Measurements from ENCODE around the gene BNIP3. TPM values are rescaled to one million over a fixed set of nuclear protein-coding genes. Genes with fewer than 3 reads are reported as not detected.

Gene BNIP3
- total RNA-seq, 1 experiment from 2014 or later = 57.1 TPM

DNA sequence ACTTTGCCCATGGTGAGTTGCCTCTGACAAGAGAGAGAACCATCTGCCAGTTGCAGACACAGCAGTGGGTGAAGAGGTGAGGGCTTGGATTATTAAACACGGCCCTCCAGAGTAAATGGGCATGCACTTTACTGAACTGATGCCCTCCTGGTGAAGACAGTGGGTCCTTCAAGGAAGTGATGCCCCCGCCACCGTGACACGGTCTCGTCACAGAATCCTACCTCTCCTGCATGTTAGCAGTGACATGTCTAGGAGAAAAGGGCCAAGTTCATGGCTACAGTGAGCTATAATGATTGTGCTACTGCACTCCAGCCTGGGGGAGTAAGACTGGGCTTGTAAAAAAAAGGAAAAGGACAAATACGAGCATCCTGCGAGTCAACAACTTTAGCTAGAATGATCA, 2.4 kb downstream of the BNIP3 start:
- Histone ChIP-seq H3K27ac (ENCODE audit: insufficient read length, low read depth, low read length) (no peak overlapping the region), H2BK15ac (ENCODE audit: low read depth, low read length) (no peak overlapping the region), H3K18ac (ENCODE audit: insufficient read length, low read depth, low read length) (no peak overlapping the region), H3K56ac (ENCODE audit: insufficient read length, low read depth, low read length) (no peak overlapping the region), H3K23ac (ENCODE audit: insufficient read length, low read depth, low read length) (no peak overlapping the region), H3K9ac (ENCODE audit: extremely low read depth, insufficient read length, low read length) (no peak overlapping the region), H3K27me3 (ENCODE audit: insufficient read depth, low read length) (peaks cover 9% of the 10 kb centered on the region; the same call in 1 of the 2 replicates), H2BK12ac (ENCODE audit: insufficient read length, low read depth, low read length) (no peak overlapping the region), H2BK20ac (ENCODE audit: low read depth, low read length, poor library complexity, severe bottlenecking) (no peak overlapping the region), H3T11ph (ENCODE audit: low read length) (no peak overlapping the region), H3K23me2 (ENCODE audit: insufficient read length, low read depth, low read length, poor library complexity, severe bottlenecking) (peaks cover 11% of the 10 kb centered on the region), H3K4ac (ENCODE audit: low read depth, low read length) (no peak overlapping the region), H2BK5ac (ENCODE audit: insufficient read length, low read length) (no peak overlapping the region), H3K79me1 (ENCODE audit: insufficient read depth, low read depth, low read length, poor library complexity, severe bottlenecking) (peaks cover 4% of the 10 kb centered on the region), H4K8ac (replicated peaks; ENCODE audit: insufficient read length, low read depth, low read length) (no peak overlapping the region), H3K9me3 (ENCODE audit: control insufficient read depth, low read depth, low read length) (no peaks in the 10 kb centered on the region), H4K20me1 (ENCODE audit: control insufficient read depth, insufficient read depth, insufficient read length) (no peaks in the 10 kb centered on the region), H3K14ac (ENCODE audit: insufficient read depth, low read length) (no peak overlapping the region), H2AK5ac (ENCODE audit: insufficient read length, low read length) (no peak overlapping the region), H3K4me2 (ENCODE audit: insufficient read depth, insufficient read length, low read length) (peak overlapping the region; percentile 46), H3K4me1 (ENCODE audit: insufficient read depth, low read length) (peaks cover 13% of the 10 kb centered on the region), H4K91ac (ENCODE audit: insufficient read length, low read depth, low read length) (no peak overlapping the region), H2AFZ (ENCODE audit: low read length) (no peak overlapping the region), H3K79me2 (ENCODE audit: insufficient read depth, low read length) (peaks cover 4% of the 10 kb centered on the region; the same call in 1 of the 2 replicates), H4K5ac (ENCODE audit: insufficient read length, low read depth, low read length) (no peak overlapping the region), H2BK120ac (ENCODE audit: low read depth, low read length, poor library complexity, severe bottlenecking) (no peak overlapping the region)
- peaks cover 6 to 15% of the 10 kb centered on the region in 2 experiments; a peak in 4 of 5 replicates for H3K9me3 Mint-ChIP-seq
- H3K27ac Mint-ChIP-seq = peak overlapping the region in 1 of 3 experiments; percentile 53; a peak in 2 of 7 replicates
- peaks cover 28 to 38% of the 10 kb centered on the region in 2 experiments for H3K4me1 Mint-ChIP-seq
- no peak for DNase-seq
- peaks cover 15 to 45% (median 17%) of the 10 kb centered on the region in 3 experiments; a peak in 6 of 7 replicates for H3K36me3 Mint-ChIP-seq (ENCODE audit: insufficient read depth in 1 of 3, low read depth in 3 of 3)
- TF ChIP-seq CTCF (conservative IDR thresholded peaks at IDR 0.05) = no peak
- H3K4me3 Mint-ChIP-seq = peak overlapping the region; percentile 49 to 82; a peak in 4 of 5 replicates
- WGBS (ENCODE audit: extremely low coverage, insufficient read length, low lambda C conversion rate) = no CpG with 5 or more reads among the region's 7 CpGs
- peaks cover 22% of the 10 kb centered on the region for H3K27me3 Mint-ChIP-seq (ENCODE audit: low read depth)
